GM08714 (cell line): Measurements from ENCODE around the gene CKM.
"Not testable (repeated sequence)": the region's sequence is repeated elsewhere in the genome, so short reads cannot be mapped to it uniquely, and the experiment has no call there.

ENCODE experiments used
- H3K4me3 ChIP-seq: fragments of 200-500 bp; sonication (Bioruptor generic); 2 replicates; pipeline ENCODE4 v1.5.1; 2014; ENCODE audit warnings: mild to moderate bottlenecking, low read length, inconsistent platforms
- ZNF274 ChIP-seq: IDR thresholded peaks from 2 replicates; pipeline ENCODE4 v1.6.1; 2012; ENCODE audit warnings: mild to moderate bottlenecking, low read depth, low read length

CKM gene

GRCh38 chr19:45321848-45322247 is 827 bp downstream of the CKM start:
- H3K4me3 ChIP-seq: no peak overlapping the region
- TF ChIP-seq ZNF274: no peak

DNA sequence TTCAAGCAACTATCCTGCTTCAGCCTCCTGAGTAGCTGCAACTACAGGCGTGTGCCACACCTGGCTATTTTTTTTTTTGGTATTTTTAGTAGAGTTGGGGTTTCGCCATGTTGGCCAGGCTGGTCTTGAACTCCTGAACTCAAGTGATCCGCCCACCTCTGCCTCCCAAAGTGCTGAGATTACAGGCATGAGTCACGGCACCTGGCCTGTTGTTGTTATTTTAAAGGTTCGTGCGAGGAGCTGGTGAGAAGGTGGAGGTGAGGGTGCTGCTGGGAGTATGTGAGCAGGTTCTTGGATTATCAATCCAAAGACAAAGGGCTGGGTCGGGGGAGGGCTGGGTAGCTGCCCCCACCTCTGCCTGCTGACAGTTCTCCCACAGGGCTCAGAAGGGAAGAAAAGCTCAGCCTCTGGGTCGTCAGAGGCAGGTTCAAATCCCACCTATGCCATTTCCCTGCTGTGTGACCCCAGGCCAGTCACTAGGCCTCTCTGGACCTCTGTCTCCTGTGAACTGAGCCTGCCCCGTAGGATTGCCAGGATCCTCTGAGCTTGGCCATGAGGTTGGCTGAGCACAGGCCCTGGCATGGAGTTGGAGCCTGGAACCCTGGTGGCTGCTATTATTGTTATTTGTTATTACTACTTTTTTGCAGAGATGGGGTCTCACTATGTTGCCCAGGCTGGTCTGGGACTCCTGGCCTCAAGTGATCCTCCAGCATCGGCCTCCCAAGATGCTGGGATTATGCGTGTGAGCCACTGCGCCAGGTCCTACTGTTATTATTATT is 1.5 kb downstream of the CKM start:
- no peak overlapping the region for H3K4me3 ChIP-seq
- TF ChIP-seq ZNF274: no peak

DNA sequence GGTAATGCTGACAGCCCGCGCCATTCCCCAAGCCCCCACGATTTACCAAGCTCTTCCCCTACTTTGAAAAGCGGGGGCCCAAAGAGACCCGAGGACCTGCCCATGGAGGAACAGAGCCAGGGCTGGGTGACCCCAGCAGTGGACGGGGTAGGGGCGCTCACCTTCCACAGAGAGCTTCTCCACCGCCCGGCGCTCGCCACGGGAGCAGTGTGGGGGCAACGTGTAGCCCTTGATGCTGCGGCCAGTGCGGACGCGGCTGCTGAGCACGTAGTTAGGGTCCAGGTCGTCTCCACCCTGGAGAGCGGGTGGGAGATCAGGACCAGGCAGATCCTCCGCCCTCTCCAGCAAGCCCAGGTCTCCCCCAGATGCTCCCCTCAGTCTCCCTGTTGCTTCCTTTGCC is 7.4 kb downstream of the CKM start:
- no peak for TF ChIP-seq ZNF274
- H3K4me3 ChIP-seq: no peak overlapping the region

- TF ChIP-seq ZNF274: no peak
- H3K4me3 ChIP-seq: no peak overlapping the region
These were observed 7.9 kb downstream of the CKM start for GRCh38 chr19:45314708-45315245.

DNA sequence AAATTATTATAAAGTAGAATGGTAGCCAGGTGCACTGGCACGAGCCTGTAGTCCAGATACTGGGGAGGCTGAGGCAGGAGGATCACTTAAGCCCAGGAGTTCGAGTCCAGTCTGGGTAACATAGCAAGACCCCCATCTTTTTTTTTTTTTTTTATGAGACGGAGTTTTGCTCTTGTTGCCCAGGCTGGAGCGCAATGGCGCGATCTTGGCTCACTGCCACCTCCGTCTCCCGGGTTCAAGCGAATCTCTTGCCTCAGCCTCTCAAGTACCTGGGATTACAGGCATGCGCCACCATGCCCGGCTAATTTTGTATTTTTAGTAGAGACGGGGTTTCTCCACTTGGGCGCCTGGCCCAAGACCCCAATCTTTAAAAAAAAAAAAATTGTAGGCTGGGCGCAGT is 10.4 kb downstream of the CKM start:
- H3K4me3 ChIP-seq: not testable (repeated sequence)

DNA sequence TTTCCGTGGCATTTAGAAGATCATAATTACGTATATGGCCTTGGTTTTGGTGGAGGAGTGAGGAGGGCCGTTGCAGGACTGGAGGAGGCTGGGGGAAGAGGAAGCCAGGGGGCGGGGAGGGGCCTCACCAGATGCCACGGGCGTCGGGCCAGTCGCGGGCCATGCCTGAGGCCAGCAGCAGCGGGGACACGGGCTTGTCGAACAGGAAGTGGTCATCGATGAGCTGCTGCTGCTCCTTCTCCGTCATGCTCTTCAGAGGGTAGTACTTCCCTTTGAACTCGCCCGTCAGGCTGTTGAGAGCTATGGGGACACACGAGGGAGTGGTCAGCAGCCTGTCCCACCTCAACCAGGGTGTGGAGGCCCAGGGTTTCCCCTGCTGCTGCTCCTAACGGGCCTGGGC is 11.1 kb downstream of the CKM start:
- no peak for TF ChIP-seq ZNF274
- no peak overlapping the region for H3K4me3 ChIP-seq

DNA sequence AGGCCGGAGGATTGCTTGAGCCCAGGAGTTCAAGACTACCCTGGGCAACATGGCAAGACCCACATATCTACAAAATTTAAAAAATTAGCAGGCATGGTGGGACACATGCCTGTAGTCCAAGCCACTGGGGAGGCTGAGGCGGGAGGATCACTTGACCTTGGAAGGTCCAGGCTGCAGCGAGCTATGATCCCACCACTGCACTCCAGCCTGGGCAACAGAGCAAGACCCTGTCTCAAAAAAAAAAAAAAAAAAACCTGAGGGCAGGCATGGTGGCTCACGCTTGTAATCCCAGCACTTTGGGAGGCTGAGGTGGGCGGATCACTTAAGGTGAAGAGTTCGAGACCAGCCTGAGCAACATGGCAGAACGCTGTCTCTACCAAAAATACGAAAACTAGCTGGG is 13.4 kb downstream of the CKM start:
- H3K4me3 ChIP-seq: not testable (repeated sequence)

- no peak for TF ChIP-seq ZNF274
- no peak overlapping the region for H3K4me3 ChIP-seq
These were observed 15.3 kb downstream of the CKM start for GRCh38 chr19:45307361-45307760.

- no peak for TF ChIP-seq ZNF274
- H3K4me3 ChIP-seq: no peak overlapping the region
These were observed 16.1 kb downstream of the CKM start for GRCh38 chr19:45306518-45307027.

DNA sequence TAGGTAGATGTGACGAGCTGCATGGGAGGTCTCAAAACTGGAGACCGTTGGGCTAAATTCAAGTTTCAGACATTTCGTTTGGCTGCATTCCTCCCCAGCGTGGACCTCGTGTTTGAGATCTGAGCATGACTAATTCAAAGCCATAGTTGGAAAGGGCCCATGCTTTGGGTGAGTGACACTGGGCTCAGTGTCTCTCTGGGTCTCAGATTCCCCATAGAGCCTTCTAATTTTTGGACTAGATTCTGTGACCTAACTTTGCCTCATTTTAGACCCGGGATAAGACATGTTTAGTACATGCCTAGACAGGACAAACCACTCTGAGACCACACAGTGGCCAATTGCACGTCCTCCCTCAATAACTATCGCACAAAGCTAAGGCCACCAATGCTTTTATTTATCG is 16.6 kb downstream of the CKM start:
- no peak overlapping the region for H3K4me3 ChIP-seq
- no peak for TF ChIP-seq ZNF274

- H3K4me3 ChIP-seq: no peak overlapping the region
- TF ChIP-seq ZNF274: no peak
These were observed 17.3 kb downstream of the CKM start for GRCh38 chr19:45305421-45305820.

- no peak overlapping the region for H3K4me3 ChIP-seq
- TF ChIP-seq ZNF274: no peak
These were observed 17.7 kb downstream of the CKM start for GRCh38 chr19:45305007-45305406.

- H3K4me3 ChIP-seq: no peak overlapping the region
- no peak for TF ChIP-seq ZNF274
These were observed 18.3 kb downstream of the CKM start for GRCh38 chr19:45304141-45304926.

DNA sequence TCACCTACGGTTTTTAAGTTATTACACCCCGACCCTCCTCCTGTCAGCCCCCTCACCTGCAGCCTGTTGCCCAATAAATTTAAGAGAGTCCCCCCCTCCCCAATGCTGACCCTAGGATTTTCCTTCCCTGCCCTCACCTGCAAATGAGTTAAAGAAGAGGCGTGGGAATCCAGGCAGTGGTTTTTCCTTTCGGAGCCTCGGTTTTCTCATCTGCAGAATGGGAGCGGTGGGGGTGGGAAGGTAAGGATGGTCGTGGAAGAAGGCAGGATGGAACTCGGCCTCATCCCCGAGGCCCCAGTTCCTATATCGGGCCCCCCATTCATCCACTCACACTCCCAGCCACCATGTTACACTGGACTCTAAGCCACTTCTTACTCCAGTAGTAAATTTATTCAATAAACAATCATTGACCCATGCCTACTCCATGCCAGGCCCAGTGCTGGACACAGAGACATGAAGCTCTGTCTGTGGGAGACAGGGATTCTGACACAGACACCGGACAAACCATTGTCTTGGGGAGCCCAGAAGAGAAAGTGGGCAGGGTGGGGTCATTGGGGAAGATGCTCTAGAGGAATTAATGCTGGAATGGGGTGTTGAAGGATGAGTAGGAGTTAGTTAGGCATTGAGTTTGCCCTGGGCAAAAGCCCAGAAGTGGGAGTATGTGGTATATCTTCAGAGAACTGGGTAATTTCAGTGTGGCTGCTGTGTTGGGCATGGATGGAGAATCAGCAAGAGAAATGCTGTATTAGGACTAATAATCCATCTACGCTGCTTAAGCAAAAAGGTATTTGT is 19.2 kb downstream of the CKM start:
- TF ChIP-seq ZNF274: no peak
- H3K4me3 ChIP-seq: no peak overlapping the region

DNA sequence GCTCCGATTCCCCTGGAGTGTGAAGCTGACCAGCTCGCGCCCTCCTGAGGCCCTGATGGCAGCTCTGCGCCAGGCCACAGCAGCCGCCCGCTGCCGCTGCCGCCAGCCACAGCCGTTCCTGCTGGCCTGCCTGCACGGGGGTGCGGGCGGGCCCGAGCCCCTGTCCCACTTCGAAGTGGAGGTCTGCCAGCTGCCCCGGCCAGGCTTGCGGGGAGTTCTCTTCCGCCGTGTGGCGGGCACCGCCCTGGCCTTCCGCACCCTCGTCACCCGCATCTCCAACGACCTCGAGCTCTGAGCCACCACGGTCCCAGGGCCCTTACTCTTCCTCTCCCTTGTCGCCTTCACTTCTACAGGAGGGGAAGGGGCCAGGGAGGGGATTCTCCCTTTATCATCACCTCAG is 20.3 kb downstream of the CKM start:
- no peak overlapping the region for H3K4me3 ChIP-seq
- TF ChIP-seq ZNF274: no peak
